ENCODE data around the gene FHIT. TPM values are rescaled to one million over a fixed set of nuclear protein-coding genes. Genes with fewer than 3 reads are reported as not detected.

Gene FHIT
- total and polyA plus RNA-seq, 5 experiments from 2014 or later: 11.7 to 32.3 (median 15.5) TPM

DNA sequence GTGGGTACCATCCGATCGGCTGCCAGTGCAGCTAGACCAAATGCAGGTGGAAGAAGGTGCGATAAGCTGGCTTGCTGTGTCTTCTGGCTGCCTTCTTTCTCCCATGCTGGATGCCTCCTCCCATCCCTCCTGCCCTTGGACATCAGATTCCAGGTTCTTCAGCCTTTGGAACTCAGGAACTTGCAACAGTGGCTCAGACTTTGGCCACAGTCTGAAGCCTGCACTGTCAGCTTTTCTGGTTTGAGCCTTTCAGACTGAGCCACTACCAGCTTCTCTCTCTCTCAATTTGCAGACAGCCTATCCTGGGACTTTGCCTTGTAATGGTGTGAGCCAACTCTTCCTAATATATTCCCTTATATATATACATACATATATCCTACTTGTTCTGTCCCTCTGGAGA lies 485.5 kb downstream of the FHIT start:
- Mint-ChIP-seq H3K36me3 (peaks cover 0 to 7% (median 0%) of the 10 kb centered on the region in 3 donors), H3K27me3 (no peaks in the 10 kb centered on the region), H3K27ac (peak overlapping the region in 1 of 10 donors; percentile 20), H3K9me3 (no peaks in the 10 kb centered on the region), H3K4me3 (no peak overlapping the region), H3K4me1 (no peaks in the 10 kb centered on the region)
- ATAC-seq: no peak
- no peak for DNase-seq
- POLR2A ChIA-PET: no interaction called here

DNA sequence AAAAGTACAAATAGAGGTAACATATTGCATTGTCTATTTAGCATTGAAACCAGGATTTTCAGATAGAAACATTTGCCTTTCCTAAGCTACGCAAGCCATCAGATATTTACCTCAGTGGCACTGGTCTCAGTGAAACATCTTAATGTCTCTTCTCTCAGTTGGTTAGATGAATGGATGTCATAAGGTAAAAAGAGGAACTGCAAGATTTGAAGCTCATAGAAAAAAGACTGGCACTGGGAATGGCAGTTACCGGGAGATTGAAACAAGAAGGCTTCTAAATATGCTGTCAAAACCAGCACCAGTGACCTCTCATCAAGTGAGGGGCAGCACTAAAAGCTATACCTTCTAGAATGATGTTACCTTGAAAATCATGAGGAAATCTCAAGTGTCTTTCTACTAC lies 486.4 kb downstream of the FHIT start:
- no peak for ATAC-seq
- peaks cover 0 to 7% (median 0%) of the 10 kb centered on the region in 3 donors for H3K36me3 Mint-ChIP-seq
- peaks cover 0 to 3% (median under 1%) of the 10 kb centered on the region in 4 donors for H3K4me1 Mint-ChIP-seq
- POLR2A ChIA-PET: no interaction called here
- H3K27ac Mint-ChIP-seq: no peak overlapping the region
- peaks cover 0 to 2% (median 0%) of the 10 kb centered on the region in 9 donors for H3K9me3 Mint-ChIP-seq
- no peak for DNase-seq
- no peak overlapping the region for H3K4me3 Mint-ChIP-seq
- no peaks in the 10 kb centered on the region for H3K27me3 Mint-ChIP-seq

DNA sequence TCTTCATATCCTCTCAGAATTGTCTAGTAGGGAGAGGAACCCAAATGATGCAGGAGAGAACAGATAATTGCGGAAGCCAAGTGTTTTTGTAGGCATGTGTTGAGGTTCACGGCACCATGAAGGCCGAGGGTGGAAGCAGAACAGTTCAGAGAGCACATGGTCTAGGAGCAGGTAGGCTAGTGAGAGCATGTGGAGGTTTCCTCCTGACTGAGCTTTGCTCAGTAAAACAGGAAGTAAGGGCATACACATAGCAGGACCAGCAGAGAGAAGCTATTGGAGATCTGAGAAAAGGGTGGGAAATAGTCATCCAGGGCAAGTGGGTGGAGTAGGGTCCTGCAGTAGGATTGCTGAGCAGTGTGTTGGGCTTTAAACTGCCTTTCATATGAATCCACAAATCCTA lies 491.1 kb downstream of the FHIT start:
- ATAC-seq (no peak), DNase-seq (no peak)
- POLR2A ChIA-PET: no interaction called here
- H3K4me3 Mint-ChIP-seq: no peak overlapping the region
- peak overlapping the region in 2 of 10 donors; percentile 12 for H3K27ac Mint-ChIP-seq
- no peaks in the 10 kb centered on the region for H3K27me3 Mint-ChIP-seq
- H3K36me3 Mint-ChIP-seq: peaks cover 0 to 7% (median 0%) of the 10 kb centered on the region in 3 donors
- H3K4me1 Mint-ChIP-seq: peaks cover 0 to 22% (median 7%) of the 10 kb centered on the region in 4 donors
- H3K9me3 Mint-ChIP-seq: peaks cover 0 to 18% (median 0%) of the 10 kb centered on the region in 9 donors

DNA sequence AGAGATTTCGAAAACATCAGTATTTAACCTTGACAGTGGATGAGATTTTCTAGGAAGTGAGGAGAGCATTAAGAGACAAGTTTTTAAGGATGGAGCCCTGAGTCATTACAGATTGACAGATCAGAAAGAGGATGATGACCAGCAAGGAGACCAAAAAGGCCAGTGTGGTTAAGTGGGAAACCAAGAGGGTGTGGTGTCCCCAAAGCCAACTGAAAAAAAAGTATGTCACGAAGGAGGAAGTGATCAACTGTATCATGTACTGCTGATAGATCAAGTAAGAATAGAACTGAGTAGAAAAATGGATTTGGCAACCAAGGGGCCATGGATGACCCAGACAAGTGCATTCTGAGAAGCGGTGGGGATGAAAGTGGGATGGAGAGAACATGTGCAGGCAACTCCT lies 491.8 kb downstream of the FHIT start:
- ATAC-seq: no peak
- H3K4me3 Mint-ChIP-seq: no peak overlapping the region
- peaks cover 0 to 18% (median 0%) of the 10 kb centered on the region in 9 donors for H3K9me3 Mint-ChIP-seq
- POLR2A ChIA-PET: no interaction called here
- peaks cover 0 to 7% (median 0%) of the 10 kb centered on the region in 3 donors for H3K36me3 Mint-ChIP-seq
- peaks cover 0 to 22% (median 7%) of the 10 kb centered on the region in 4 donors for H3K4me1 Mint-ChIP-seq
- H3K27me3 Mint-ChIP-seq: no peaks in the 10 kb centered on the region
- peak overlapping the region in 1 of 10 donors; percentile 12 for H3K27ac Mint-ChIP-seq
- DNase-seq: no peak

DNA sequence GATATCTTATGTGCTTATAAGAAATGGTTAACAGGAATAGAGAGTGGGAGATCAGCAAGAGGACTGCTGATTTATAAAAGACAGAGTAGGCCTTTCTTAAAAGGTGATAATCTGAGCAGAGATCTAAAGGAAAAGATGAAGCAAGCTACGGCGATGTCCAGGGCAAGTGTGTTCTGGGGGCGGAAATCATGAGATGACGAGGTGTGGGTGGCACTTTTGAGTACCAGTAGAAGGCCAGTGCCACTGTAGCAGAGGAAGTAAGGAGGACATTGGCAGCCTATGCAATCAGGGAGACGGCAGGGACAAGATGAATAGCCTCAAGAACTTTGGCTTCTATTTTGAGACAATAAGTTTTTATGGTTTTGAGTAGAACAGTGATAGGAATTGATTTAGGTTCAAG lies 492.4 kb downstream of the FHIT start:
- peaks cover 0 to 22% (median 7%) of the 10 kb centered on the region in 4 donors for H3K4me1 Mint-ChIP-seq
- no peak overlapping the region for H3K4me3 Mint-ChIP-seq
- POLR2A ChIA-PET: no interaction called here

DNA sequence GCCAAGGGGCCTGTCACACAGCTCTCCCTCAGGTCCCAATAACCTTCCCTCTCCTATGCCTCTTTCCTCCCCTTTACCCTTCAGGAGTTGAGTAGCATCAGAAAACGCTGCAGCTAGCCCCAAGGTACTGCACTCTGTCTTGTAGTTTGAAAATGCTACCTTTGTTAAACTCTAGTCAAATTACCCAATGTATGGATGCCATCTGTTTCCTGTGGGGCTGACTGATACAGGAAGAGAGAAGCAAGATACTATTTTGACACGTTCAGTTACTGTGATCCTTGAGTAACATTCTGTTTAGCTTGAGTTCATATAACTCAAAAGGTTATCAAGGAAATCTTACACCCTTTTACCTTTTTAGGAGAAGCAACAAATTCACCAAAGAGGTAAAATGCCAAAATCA lies 493.1 kb downstream of the FHIT start:
- ATAC-seq: no peak
- Mint-ChIP-seq H3K27me3 (no peaks in the 10 kb centered on the region), H3K9me3 (peaks cover 0 to 18% (median 0%) of the 10 kb centered on the region in 9 donors), H3K36me3 (peaks cover 0 to 7% (median 0%) of the 10 kb centered on the region in 3 donors), H3K4me3 (no peak overlapping the region), H3K27ac (no peak overlapping the region), H3K4me1 (peaks cover 0 to 22% (median 7%) of the 10 kb centered on the region in 4 donors)
- POLR2A ChIA-PET: no interaction called here
- DNase-seq: no peak

More for the DNA sequence above, 492.4 kb downstream of the FHIT start:
- Mint-ChIP-seq H3K27me3 (no peaks in the 10 kb centered on the region), H3K36me3 (peaks cover 0 to 7% (median 0%) of the 10 kb centered on the region in 3 donors), H3K9me3 (peaks cover 0 to 18% (median 0%) of the 10 kb centered on the region in 9 donors), H3K27ac (no peak overlapping the region)
- no peak for ATAC-seq
- DNase-seq: no peak

DNA sequence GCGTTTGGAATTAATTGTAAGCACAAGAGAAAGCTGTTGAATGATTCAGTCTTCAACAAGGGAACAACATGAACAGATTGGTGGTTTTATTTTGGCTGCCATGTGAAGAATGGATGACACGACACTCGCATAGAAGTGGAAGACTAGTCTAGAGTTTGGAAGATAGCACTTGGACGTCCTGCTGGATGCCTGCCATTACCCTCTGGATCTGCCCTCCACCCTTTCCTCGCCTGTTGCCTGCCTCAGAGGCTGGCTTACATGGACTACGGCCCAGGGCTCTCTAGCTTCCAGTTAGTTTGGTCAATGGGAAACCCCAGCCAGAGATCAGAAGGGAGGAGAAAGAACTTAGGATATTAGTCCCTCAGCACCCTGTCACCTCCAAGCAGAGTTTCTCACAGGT lies 493.5 kb downstream of the FHIT start:
- Mint-ChIP-seq H3K4me1 (peaks cover 0 to 22% (median 7%) of the 10 kb centered on the region in 4 donors), H3K9me3 (peaks cover 0 to 18% (median 0%) of the 10 kb centered on the region in 9 donors), H3K4me3 (no peak overlapping the region), H3K27me3 (no peaks in the 10 kb centered on the region), H3K27ac (no peak overlapping the region), H3K36me3 (peaks cover 0 to 7% (median 0%) of the 10 kb centered on the region in 3 donors)
- no peak for DNase-seq
- no peak for ATAC-seq
- POLR2A ChIA-PET: no interaction called here

DNA sequence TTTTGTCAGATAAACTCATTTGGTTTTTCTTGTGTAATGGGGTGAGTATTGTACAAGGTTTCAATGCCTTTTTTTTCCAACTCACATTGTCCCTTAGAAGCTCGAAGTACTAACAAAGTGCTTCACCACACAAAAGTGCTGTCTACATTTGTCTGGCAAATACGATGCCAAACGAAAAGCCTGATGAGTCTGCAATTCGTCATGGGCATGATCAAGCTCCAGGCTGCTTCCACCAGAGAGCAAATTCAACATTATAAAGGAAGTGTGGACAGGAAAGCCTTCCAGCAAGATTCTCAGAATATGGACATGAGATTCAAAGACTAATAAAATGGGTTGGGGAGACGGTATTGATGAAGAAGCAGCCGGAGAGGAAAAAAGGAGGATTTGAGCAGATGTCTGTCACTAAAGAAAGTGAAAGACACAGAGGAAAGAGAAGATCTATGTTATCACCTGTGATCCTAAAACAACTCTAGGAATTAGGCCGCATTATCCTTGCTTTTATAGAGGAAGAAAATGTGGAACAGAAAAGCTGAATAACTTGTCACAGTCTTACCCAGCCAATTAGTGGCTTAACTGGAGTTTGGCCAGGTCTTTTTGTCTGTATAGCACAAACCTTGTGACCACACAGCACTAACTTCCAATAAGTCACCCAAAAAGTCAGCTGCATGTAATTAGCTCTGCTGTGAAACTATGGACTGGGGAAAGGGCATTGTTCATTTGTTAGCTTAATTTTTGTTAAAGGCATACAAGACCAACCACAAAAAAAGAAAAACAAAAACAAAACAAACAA lies 494.8 kb downstream of the FHIT start:
- POLR2A ChIA-PET: no interaction called here
- Mint-ChIP-seq H3K27ac (no peak overlapping the region), H3K27me3 (no peaks in the 10 kb centered on the region), H3K4me3 (no peak overlapping the region), H3K36me3 (peaks cover 0 to 7% (median 0%) of the 10 kb centered on the region in 3 donors), H3K9me3 (peaks cover 0 to 18% (median 0%) of the 10 kb centered on the region in 9 donors), H3K4me1 (peaks cover 0 to 22% (median 7%) of the 10 kb centered on the region in 4 donors)
- no peak for DNase-seq
- no peak for ATAC-seq

DNA sequence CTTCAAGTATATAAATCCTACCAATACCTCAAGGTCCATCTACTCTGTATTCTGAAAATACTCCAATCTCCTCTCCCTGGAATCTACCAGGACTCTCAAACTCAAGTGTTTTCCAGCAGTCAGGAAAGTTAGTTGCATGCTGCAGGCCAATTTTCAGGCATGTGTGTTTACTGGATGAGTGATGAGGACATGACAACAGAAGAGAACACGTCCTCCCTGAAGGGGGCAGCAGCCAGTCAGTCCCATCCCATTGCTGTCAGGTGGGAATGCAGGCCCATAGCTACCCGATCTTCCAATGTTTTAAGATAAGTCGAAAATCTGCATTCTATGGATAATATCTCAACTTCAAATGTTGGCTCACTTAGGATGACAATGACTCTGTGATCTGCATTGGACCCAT lies 496.2 kb downstream of the FHIT start:
- ATAC-seq (no peak), DNase-seq (no peak)
- Mint-ChIP-seq H3K36me3 (peaks cover 0 to 15% (median 0%) of the 10 kb centered on the region in 3 donors), H3K9me3 (peaks cover 4 to 30% (median 12%) of the 10 kb centered on the region in 9 donors), H3K27ac (no peak overlapping the region), H3K4me1 (peaks cover 0 to 21% (median 7%) of the 10 kb centered on the region in 4 donors), H3K27me3 (no peaks in the 10 kb centered on the region), H3K4me3 (no peak overlapping the region)
- POLR2A ChIA-PET: no interaction called here

DNA sequence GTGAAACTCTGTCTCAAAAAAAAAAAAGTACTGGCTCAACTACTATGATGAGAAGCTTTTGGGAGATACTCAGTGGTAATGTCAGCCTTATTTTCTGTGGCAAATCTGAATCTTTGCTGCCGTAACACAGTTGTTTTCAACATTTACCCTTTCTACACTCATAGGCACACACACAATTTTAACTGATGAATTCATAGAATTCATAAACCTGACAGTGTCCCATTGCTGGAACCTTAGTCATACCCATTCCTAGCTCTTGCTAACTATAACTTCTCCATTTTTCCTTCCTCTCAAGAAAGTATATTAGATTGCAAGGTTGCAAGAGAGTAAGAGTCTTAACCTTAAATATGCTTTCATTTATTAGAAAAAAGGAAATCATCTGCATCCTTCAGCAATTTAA lies 496.6 kb downstream of the FHIT start:
- H3K36me3 Mint-ChIP-seq: peaks cover 0 to 15% (median 0%) of the 10 kb centered on the region in 3 donors
- peaks cover 0 to 19% (median 6%) of the 10 kb centered on the region in 4 donors for H3K4me1 Mint-ChIP-seq
- no peaks in the 10 kb centered on the region for H3K27me3 Mint-ChIP-seq
- no peak for DNase-seq
- H3K9me3 Mint-ChIP-seq: peaks cover 6 to 31% (median 12%) of the 10 kb centered on the region in 9 donors
- H3K4me3 Mint-ChIP-seq: no peak overlapping the region
- POLR2A ChIA-PET: no interaction called here
- no peak overlapping the region for H3K27ac Mint-ChIP-seq
- no peak for ATAC-seq

DNA sequence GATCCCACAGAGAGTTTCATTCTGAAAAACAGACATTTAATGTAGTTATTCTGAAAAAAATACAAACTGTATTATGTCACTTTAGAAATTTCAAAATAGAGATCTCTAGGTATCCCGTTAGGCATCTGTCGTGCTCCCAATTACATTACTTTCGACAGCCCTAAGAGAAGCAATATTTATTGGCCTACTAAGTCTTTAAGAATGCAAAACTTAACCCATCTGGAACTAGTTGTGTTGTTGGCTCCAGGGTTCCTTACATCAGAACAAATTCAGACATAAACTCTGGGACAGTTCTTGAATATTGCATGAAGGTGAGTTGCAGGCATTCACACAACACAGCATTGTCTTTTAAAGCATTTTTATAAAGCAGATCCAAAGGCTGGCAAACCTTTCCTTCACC lies 498.4 kb downstream of the FHIT start:
- H3K27me3 Mint-ChIP-seq: no peaks in the 10 kb centered on the region

DNA sequence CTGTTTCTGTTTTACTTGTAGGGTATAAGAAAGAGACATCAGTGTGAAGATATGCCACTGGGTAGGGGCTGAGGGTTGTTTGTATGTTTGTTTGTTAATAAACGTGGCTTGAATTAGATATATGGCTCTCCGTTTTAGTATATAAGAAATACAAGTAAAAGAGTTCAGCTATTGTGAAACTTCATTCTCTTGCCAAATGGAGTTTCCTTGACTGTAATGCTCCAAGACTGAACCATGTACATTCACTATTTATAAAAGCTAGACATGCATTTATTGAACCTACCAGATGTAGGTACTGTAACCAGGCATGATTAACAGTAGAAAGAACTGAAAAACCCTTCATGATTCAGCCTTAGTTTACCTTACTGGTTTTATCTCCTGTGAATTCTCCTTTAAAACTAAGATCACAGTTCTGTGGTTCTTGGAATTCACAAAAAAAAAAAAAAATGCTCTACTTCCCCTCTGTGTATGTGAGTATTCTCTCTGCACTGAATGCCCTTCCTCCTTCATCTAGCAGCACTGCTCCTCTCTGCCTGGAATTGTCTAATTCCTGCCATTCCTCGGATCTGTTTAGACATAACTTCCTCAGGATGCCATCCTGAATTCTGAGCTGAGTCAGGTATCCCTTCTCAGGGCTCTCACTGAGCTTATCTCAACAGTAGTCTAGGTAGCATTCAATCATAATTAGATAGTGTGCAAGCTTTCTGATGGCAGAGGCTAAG lies 504.4 kb downstream of the FHIT start:
- Mint-ChIP-seq H3K36me3 (peaks cover 0 to 8% (median 0%) of the 10 kb centered on the region in 3 donors), H3K9me3 (peaks cover 6 to 26% (median 15%) of the 10 kb centered on the region in 9 donors), H3K4me1 (no peaks in the 10 kb centered on the region), H3K4me3 (no peak overlapping the region), H3K27me3 (no peaks in the 10 kb centered on the region), H3K27ac (peak overlapping the region in 1 of 10 donors; percentile 46)
- DNase-seq (no peak), ATAC-seq (no peak)
- POLR2A ChIA-PET: no interaction called here

More for the DNA sequence above, 498.4 kb downstream of the FHIT start:
- no peak overlapping the region for H3K27ac Mint-ChIP-seq
- ATAC-seq: no peak
- H3K4me3 Mint-ChIP-seq: no peak overlapping the region
- H3K9me3 Mint-ChIP-seq: peaks cover 6 to 26% (median 15%) of the 10 kb centered on the region in 9 donors
- peaks cover 0 to 5% (median 2%) of the 10 kb centered on the region in 4 donors for H3K4me1 Mint-ChIP-seq
- POLR2A ChIA-PET: no interaction called here
- H3K36me3 Mint-ChIP-seq: peaks cover 0 to 8% (median 0%) of the 10 kb centered on the region in 3 donors
- DNase-seq: no peak

All from naive thymus-derived CD8-positive, alpha-beta T cell (primary cell).